Lung (tissue), 16 donors: ENCODE results near the gene NECTIN3. TPM values are rescaled to one million over a fixed set of nuclear protein-coding genes. Genes with fewer than 3 reads are reported as not detected.

Source experiments
- ATAC-seq: fragments of 200-7000 bp; cut with Tn5 transposase; one replicate; pipeline ENCODE4 v1.9.1; 2020; ENCODE audit warnings: moderate number of reproducible peaks; ENCODE audit not compliant: insufficient read depth, low FRiP score
- DNase-seq, 3 donors: peaks; one replicate each; pipeline ENCODE4 v3.0.0-alpha.2; 2013 to 2017
- H3K27ac ChIP-seq, 2 donors: one replicate each; pipeline ENCODE4 v1.5.1; 2013; ENCODE audit warnings: mild to moderate bottlenecking in 2 of 2, moderate library complexity in 2 of 2, control low read depth in 1 of 2, inconsistent platforms in 1 of 2, low read depth in 1 of 2, low read length in 1 of 2
- H3K27me3 ChIP-seq, 3 donors: one replicate each; pipeline ENCODE4 v1.5.1; 2013; ENCODE audit warnings: low read length in 2 of 3; ENCODE audit not compliant: control insufficient read depth in 3 of 3, insufficient read depth in 3 of 3
- H3K36me3 ChIP-seq, 4 donors: one replicate each; pipeline ENCODE4 v1.5.1; 2013; ENCODE audit warnings: low read length in 4 of 4, mild to moderate bottlenecking in 1 of 4, moderate library complexity in 1 of 4; ENCODE audit not compliant: control insufficient read depth in 4 of 4, insufficient read depth in 4 of 4
- H3K4me1 ChIP-seq, 5 donors: one replicate each; pipeline ENCODE4 v1.5.1; 2013; ENCODE audit warnings: low read length in 5 of 5, mild to moderate bottlenecking in 2 of 5, moderate library complexity in 1 of 5; ENCODE audit not compliant: control insufficient read depth in 5 of 5, insufficient read depth in 5 of 5
- H3K4me3 ChIP-seq: one replicate; pipeline ENCODE4 v1.5.1; 2013; ENCODE audit warnings: mild to moderate bottlenecking, control low read depth, moderate library complexity
- H3K9ac ChIP-seq, 2 donors: one replicate each; pipeline ENCODE4 v1.5.1; 2013; ENCODE audit warnings: low read length in 2 of 2, control low read depth in 1 of 2; ENCODE audit not compliant: insufficient read depth in 1 of 2
- H3K9me3 ChIP-seq, 4 donors: one replicate each; pipeline ENCODE4 v1.5.1; 2013; ENCODE audit warnings: low read length in 3 of 4, mild to moderate bottlenecking in 1 of 4, moderate library complexity in 1 of 4; ENCODE audit not compliant: control insufficient read depth in 4 of 4, insufficient read depth in 3 of 4
- CTCF ChIP-seq: IDR thresholded peaks from 2 replicates; pipeline ENCODE4 v1.5.1; 2012; ENCODE audit warnings: mild to moderate bottlenecking; ENCODE audit errors: control extremely low read depth, extremely low read depth
- WGBS, 2 donors: extraction: QIAGEN DNeasy Blood & Tissue Kit; methylation state at CpG; one replicate each; pipeline ENCODE4 v1.1.7; 2013; 5-methylcytosine and 5-hydroxymethylcytosine counted together
- long read RNA-seq, 5 donors: transcript quantifications; one replicate each; lab custom pipeline, GENCODE V29; 2026
- polyA plus RNA-seq, 2 donors: library from polyadenylated mRNA; stranded (reverse); fragments of 200-250 nt; gene quantifications; one replicate each; pipeline ENCODE4 v1.2.1, GENCODE V29; 2013
- total RNA-seq, 2 donors: library from RNA; depleted of rRNA in 1 of 2; stranded (reverse); fragments of >200 nt in 1 of 2; gene quantifications; one replicate each; pipeline ENCODE4 v1.2.1, GENCODE V29; 2014 to 2021
- donor health status: control.
- donor health status: control.
- donor health status: Bipolar disorder and iron deficiency.
- donor health status: healthy.
- donor health status: DM: yes; HTN: yes; CAD: no.

NECTIN3 gene
- total RNA-seq, result 10 to 100 TPM; 20.1 to 43.2 TPM
- polyA plus RNA-seq, result 1 to 10 TPM; 3.9 to 4.5 TPM
- long read RNA-seq, donor 1, transcript NECTIN3-206 (6 exons, 3,664 nt), result major isoform, 33 of 65 reads
- long read RNA-seq, donor 1, partial matches to known transcripts, result 32 of 65 reads
- long read RNA-seq, donor 1, other reads (novel, unspliced or antisense), result 0 of 65 reads
- long read RNA-seq, donor 2, partial matches to known transcripts, result 0 of 4 reads
- long read RNA-seq, donor 2, other reads (novel, unspliced or antisense), result 0 of 4 reads
- long read RNA-seq, donor 3, transcript NECTIN3-206 (6 exons, 3,664 nt), result major isoform, 11 of 18 reads
- long read RNA-seq, donor 3, partial matches to known transcripts, result 7 of 18 reads
- long read RNA-seq, donor 3, other reads (novel, unspliced or antisense), result 0 of 18 reads
- long read RNA-seq, donor 4, partial matches to known transcripts, result 0 of 4 reads
- long read RNA-seq, donor 4, other reads (novel, unspliced or antisense), result 0 of 4 reads
- long read RNA-seq, donor 5, transcript NECTIN3-206 (6 exons, 3,664 nt), result major isoform, 15 of 25 reads
- long read RNA-seq, donor 5, partial matches to known transcripts, result 10 of 25 reads
- long read RNA-seq, donor 5, other reads (novel, unspliced or antisense), result 0 of 25 reads

GRCh38 chr3:111071257-111072030 is at the start of gene NECTIN3:
Gene NECTIN3, plus strand, starts transcription at chr3:111071816. Its CDS starts 202 bp downstream, at chr3:111072018.
- Histone ChIP-seq H3K27me3 (no peaks in the 10 kb centered on the region), H3K4me3 (peak within 1 kb of the TSS; percentile 91), H3K9ac (peak within 1 kb of the TSS; percentile 92 to 93), H3K4me1 (peaks cover 0 to 25% (median 0%) of the 10 kb centered on the region in 5 donors), H3K36me3 (peaks cover 0 to 6% (median 0%) of the 10 kb centered on the region in 4 donors), H3K9me3 (no peaks in the 10 kb centered on the region), H3K27ac (peak within 1 kb of the TSS; percentile 88 to 93)
- DNase-seq, result peak; percentile 98 to 99 (median 99)
- peak; percentile 95 for ATAC-seq
- WGBS, 2 donors, result 1% methylated on average over 49 to 79 of the region's 79 CpGs
- no peak for TF ChIP-seq CTCF

- DNase-seq (no peak), ATAC-seq (no peak)
- WGBS, 2 donors, result 13 to 27% methylated on average over 1 of the region's 1 CpG
- Histone ChIP-seq H3K4me3 (no peak overlapping the region), H3K27ac (no peak overlapping the region), H3K36me3 (no peaks in the 10 kb centered on the region), H3K9ac (no peak overlapping the region), H3K27me3 (no peaks in the 10 kb centered on the region), H3K9me3 (no peaks in the 10 kb centered on the region), H3K4me1 (no peaks in the 10 kb centered on the region)
- no peak for TF ChIP-seq CTCF
Observed at GRCh38 chr3:111027868-111028267, 43.7 kb upstream of the NECTIN3 start.

- Histone ChIP-seq H3K4me3 (no peak overlapping the region), H3K36me3 (no peaks in the 10 kb centered on the region), H3K27ac (no peak overlapping the region), H3K4me1 (no peaks in the 10 kb centered on the region), H3K9ac (no peak overlapping the region), H3K27me3 (no peaks in the 10 kb centered on the region), H3K9me3 (peaks cover 0 to 7% (median 0%) of the 10 kb centered on the region in 4 donors)
- no peak for ATAC-seq
- WGBS, 2 donors, result 91 to 93% methylated on average over 2 of the region's 2 CpGs
- no peak for DNase-seq
- TF ChIP-seq CTCF, result no peak
Observed at GRCh38 chr3:111031538-111031937, 40.1 kb upstream of the NECTIN3 start.
